Caco-2 (cell line): ENCODE results near the gene MPDU1. TPM values are rescaled to one million over a fixed set of nuclear protein-coding genes. Genes with fewer than 3 reads are reported as not detected.

Experiments
- BruUV-seq: library from RNA; stranded (reverse); fragments of 400-500 nt; replicated peaks from 2 replicates; lab custom pipeline; 2021; lab: Mats Ljungman, UMichigan
- CTCF ChIA-PET: fragments of 300-600 bp; sonication (Branson Sonifier 250); formaldehyde crosslinking; loops from one replicate; lab custom pipeline; 2022; ENCODE audit warnings: antibody characterized with exemption; lab: Charles Lee
- POLR2A ChIA-PET: fragments of 300-600 bp; sonication (Branson Sonifier 250); formaldehyde crosslinking; loops from one replicate; lab custom pipeline; 2022; ENCODE audit warnings: antibody characterized with exemption; lab: Charles Lee
- DNase-seq, 2 experiments: peaks; one replicate each; pipeline versions ENCODE4 v3.0.0 to v3.0.0-alpha.2; 2020 to 2022
- H3K27me3 ChIP-seq: replicated peaks from 2 replicates; pipeline ENCODE4 v1.6.0; 2011; ENCODE audit warnings: low read length; ENCODE audit not compliant: control insufficient read depth, insufficient read depth
- H3K36me3 ChIP-seq: 2 replicates; pipeline ENCODE4 v1.5.1; 2011; ENCODE audit warnings: low read length; ENCODE audit not compliant: control insufficient read depth, insufficient read depth
- H3K4me1 ChIP-seq: fragments of 250-450 bp; sonication (Bioruptor Pico); 2 replicates; pipeline ENCODE4 v1.5.1; 2020; ENCODE audit warnings: mild to moderate bottlenecking
- H3K4me3 ChIP-seq: 2 replicates; pipeline ENCODE4 v1.5.1; 2011; ENCODE audit warnings: low read depth, mild to moderate bottlenecking, control low read depth, low read length
- H3K9me3 ChIP-seq: fragments of 250-450 bp; sonication (Bioruptor Pico); 2 replicates; pipeline ENCODE4 v1.5.1; 2020; ENCODE audit warnings: mild to moderate bottlenecking, moderate library complexity
- H3K27ac Mint-ChIP-seq: one replicate; pipeline ENCODE4 v1.8.0; 2022; ENCODE audit warnings: mixed read lengths; ENCODE audit not compliant: unreplicated experiment
- H3K27me3 Mint-ChIP-seq: one replicate; pipeline ENCODE4 v1.8.0; 2022; ENCODE audit warnings: mixed read lengths; ENCODE audit not compliant: insufficient read depth, unreplicated experiment
- H3K36me3 Mint-ChIP-seq: one replicate; pipeline ENCODE4 v1.8.0; 2022; ENCODE audit warnings: mild to moderate bottlenecking, mixed read lengths; ENCODE audit not compliant: insufficient read depth, unreplicated experiment
- H3K4me1 Mint-ChIP-seq: one replicate; pipeline ENCODE4 v1.8.0; 2022; ENCODE audit warnings: low read depth, mixed read lengths; ENCODE audit not compliant: unreplicated experiment
- H3K4me3 Mint-ChIP-seq: one replicate; pipeline ENCODE4 v1.8.0; 2022; ENCODE audit warnings: mild to moderate bottlenecking, moderate library complexity, mixed read lengths; ENCODE audit not compliant: unreplicated experiment
- H3K9me3 Mint-ChIP-seq: one replicate; pipeline ENCODE4 v1.8.0; 2022; ENCODE audit warnings: mixed read lengths; ENCODE audit not compliant: unreplicated experiment
- CTCF ChIP-seq, 2 experiments: fragments of 200-600 bp in 1 of 2; IDR thresholded peaks; 1 replicate in 1 of 2; 2 replicates in 1 of 2; pipeline versions ENCODE4 v1.5.1 to v1.8.0; 2011 to 2022; ENCODE audit warnings: antibody characterized with exemption in 1 of 2, control low read depth in 1 of 2, inconsistent platforms in 1 of 2, low read depth in 1 of 2, low read length in 1 of 2, mild to moderate bottlenecking in 1 of 2, moderate library complexity in 1 of 2; ENCODE audit not compliant: insufficient read depth in 1 of 2, severe bottlenecking in 1 of 2, unreplicated experiment in 1 of 2
- intact Hi-C: fragments of 100-400 bp; cut with micrococcal nuclease; formaldehyde crosslinking; loops from one replicate; pipeline ENCODE4 v1.10.0; 2022; ENCODE audit not compliant: unreplicated experiment
- total RNA-seq: library from RNA; stranded (reverse); gene quantifications from 2 replicates; pipeline ENCODE4 v1.2.3, GENCODE V29; 2022

Gene MPDU1
- total RNA-seq, 1 experiment from 2014 or later, result 44.2 TPM

DNA sequence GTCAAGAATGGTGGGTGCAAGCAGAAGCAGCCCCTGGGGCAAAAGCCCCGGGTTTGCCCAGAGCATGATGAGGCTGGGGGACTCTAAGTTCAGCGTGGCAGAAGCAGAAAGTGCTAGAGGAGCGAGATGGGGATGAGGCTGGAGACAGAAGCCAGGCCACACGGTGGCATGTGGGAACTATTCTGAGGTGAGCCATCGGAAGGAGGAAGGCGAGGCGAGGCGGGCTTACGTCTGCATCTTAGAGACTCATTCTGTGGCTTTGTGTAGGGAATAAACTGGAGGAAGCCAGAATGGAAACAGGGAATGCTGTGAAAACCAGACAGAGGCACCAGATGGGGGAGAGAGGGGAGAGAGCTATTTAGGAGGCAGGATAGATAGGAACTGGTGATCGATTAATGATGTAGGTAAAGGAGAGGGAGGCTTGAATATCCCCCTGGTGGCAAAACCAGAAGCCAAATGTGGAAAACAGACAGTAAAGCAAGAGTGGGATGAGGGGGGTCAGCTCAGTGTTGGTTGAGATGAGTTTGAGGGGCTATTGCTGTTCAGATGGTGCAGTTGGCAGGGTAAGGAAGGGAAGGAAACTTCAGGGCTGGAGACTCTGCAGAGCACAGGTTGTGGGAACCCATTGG is 28.2 kb upstream of the MPDU1 start:
- Histone ChIP-seq H3K9me3 (no peaks in the 10 kb centered on the region), H3K4me3 (no peak overlapping the region), H3K36me3 (no peaks in the 10 kb centered on the region), H3K27me3 (no peaks in the 10 kb centered on the region), H3K4me1 (peaks cover 4% of the 10 kb centered on the region; the same call in 1 of the 2 replicates)
- intact Hi-C loops, result no loop called here
- Mint-ChIP-seq H3K27me3 (no peaks in the 10 kb centered on the region), H3K4me1 (peaks cover 17% of the 10 kb centered on the region), H3K27ac (no peak overlapping the region), H3K9me3 (no peaks in the 10 kb centered on the region), H3K4me3 (no peak overlapping the region), H3K36me3 (peaks cover 9% of the 10 kb centered on the region)
- ChIA-PET CTCF (no interaction called here), POLR2A (no interaction called here)
- DNase-seq, result no peak
- BruUV-seq, result no TSS peak
- TF ChIP-seq CTCF (IDR thresholded peaks at IDR 0.05; ENCODE audit: insufficient read depth in 1 of 2, low read depth in 1 of 2, low read length in 1 of 2, severe bottlenecking in 1 of 2, unreplicated experiment in 1 of 2), result no peak

DNA sequence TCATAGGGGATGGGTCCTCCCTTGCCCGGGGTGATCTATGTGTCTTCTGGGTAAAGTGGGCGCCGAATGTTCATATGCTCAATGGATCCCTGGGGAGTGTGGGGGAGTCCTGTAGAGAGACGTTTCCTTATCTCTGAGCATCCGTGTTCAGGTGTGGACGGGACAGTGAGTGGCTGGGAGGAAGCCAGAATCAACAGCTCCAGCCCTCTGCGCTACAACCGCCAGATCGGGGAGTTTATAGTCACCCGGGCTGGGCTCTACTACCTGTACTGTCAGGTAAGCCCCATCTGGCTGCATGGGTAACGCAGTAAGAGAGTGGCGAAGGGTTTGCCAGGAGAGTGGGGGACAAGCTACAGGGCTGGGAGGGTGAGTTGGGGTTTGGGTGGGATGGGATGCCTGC is 27.0 kb upstream of the MPDU1 start:
- BruUV-seq, result no TSS peak
- ChIA-PET POLR2A (no interaction called here), CTCF (no interaction called here)
- no peak overlapping the region for H3K4me3 ChIP-seq
- Mint-ChIP-seq H3K36me3 (peaks cover 16% of the 10 kb centered on the region), H3K27ac (no peak overlapping the region), H3K9me3 (no peaks in the 10 kb centered on the region), H3K27me3 (no peaks in the 10 kb centered on the region), H3K4me1 (peaks cover 7% of the 10 kb centered on the region), H3K4me3 (no peak overlapping the region)
- DNase-seq, result no peak
- H3K4me1 ChIP-seq, result peaks cover 4% of the 10 kb centered on the region
- no peak for TF ChIP-seq CTCF (IDR thresholded peaks at IDR 0.05; ENCODE audit: insufficient read depth in 1 of 2, low read depth in 1 of 2, low read length in 1 of 2, severe bottlenecking in 1 of 2, unreplicated experiment in 1 of 2)
- H3K36me3 ChIP-seq, result no peaks in the 10 kb centered on the region
- H3K9me3 ChIP-seq, result no peaks in the 10 kb centered on the region
- H3K27me3 ChIP-seq, result no peaks in the 10 kb centered on the region
- intact Hi-C loops, result no loop called here

- Mint-ChIP-seq H3K36me3 (peaks cover 19% of the 10 kb centered on the region), H3K4me3 (no peak overlapping the region), H3K27me3 (no peaks in the 10 kb centered on the region), H3K27ac (no peak overlapping the region), H3K4me1 (peaks cover 7% of the 10 kb centered on the region), H3K9me3 (no peaks in the 10 kb centered on the region)
- intact Hi-C loops, result no loop called here
- TF ChIP-seq CTCF (IDR thresholded peaks at IDR 0.05; ENCODE audit: insufficient read depth in 1 of 2, low read depth in 1 of 2, low read length in 1 of 2, severe bottlenecking in 1 of 2, unreplicated experiment in 1 of 2), result no peak
- no peaks in the 10 kb centered on the region for H3K27me3 ChIP-seq
- H3K4me3 ChIP-seq, result no peak overlapping the region
- BruUV-seq, result no TSS peak
- peaks cover 4% of the 10 kb centered on the region; the same call in 1 of the 2 replicates for H3K4me1 ChIP-seq
- no peaks in the 10 kb centered on the region for H3K9me3 ChIP-seq
- CTCF ChIA-PET, result no interaction called here
- POLR2A ChIA-PET, result no interaction called here
- no peak for DNase-seq
- no peaks in the 10 kb centered on the region for H3K36me3 ChIP-seq
These were observed 26.4 kb upstream of the MPDU1 start for GRCh38 chr17:7557147-7557764.
